Trophoblast cell (in vitro differentiated cells and primary cell): ENCODE measurements around the gene GPATCH11.

Experiments used
- DNase-seq, 2 donors: peaks; one replicate each; pipeline ENCODE4 v3.0.0-alpha.2; 2016
- H2AFZ ChIP-seq: 2 replicates; pipeline ENCODE4 v1.6.1; 2013; ENCODE audit warnings: low read length, moderate library complexity, mild to moderate bottlenecking; ENCODE audit not compliant: insufficient read depth, poor library complexity
- H2AK5ac ChIP-seq: 2 replicates; pipeline ENCODE4 v1.6.1; 2013; ENCODE audit warnings: mild to moderate bottlenecking, low read length
- H2BK120ac ChIP-seq: 2 replicates; pipeline ENCODE4 v1.6.1; 2013; ENCODE audit warnings: low read length, mild to moderate bottlenecking, moderate library complexity; ENCODE audit not compliant: insufficient read depth, poor library complexity
- H2BK12ac ChIP-seq: 2 replicates; pipeline ENCODE4 v1.6.1; 2013; ENCODE audit warnings: mild to moderate bottlenecking, low read length, moderate library complexity
- H2BK5ac ChIP-seq: 2 replicates; pipeline ENCODE4 v1.6.1; 2013; ENCODE audit warnings: low read length, low read depth, moderate library complexity, mild to moderate bottlenecking; ENCODE audit not compliant: poor library complexity
- H3K14ac ChIP-seq: 2 replicates; pipeline ENCODE4 v1.6.1; 2013; ENCODE audit warnings: mild to moderate bottlenecking, low read length
- H3K18ac ChIP-seq: 2 replicates; pipeline ENCODE4 v1.6.1; 2013; ENCODE audit warnings: mild to moderate bottlenecking, low read length
- H3K23ac ChIP-seq: 2 replicates; pipeline ENCODE4 v1.6.1; 2013; ENCODE audit warnings: low read length
- H3K27ac ChIP-seq: 2 replicates; pipeline ENCODE4 v1.5.1; 2013; ENCODE audit warnings: low read depth, mild to moderate bottlenecking, inconsistent platforms, low read length, moderate library complexity
- H3K27me3 ChIP-seq: 2 replicates; pipeline ENCODE4 v1.6.1; 2013; ENCODE audit warnings: inconsistent platforms, mild to moderate bottlenecking, low read length, moderate library complexity; ENCODE audit not compliant: insufficient read depth
- H3K36me3 ChIP-seq, 2 experiments: 1 replicate in 1 of 2; 2 replicates in 1 of 2; pipeline ENCODE4 v1.6.1; 2013; ENCODE audit warnings: low read length in 2 of 2, mild to moderate bottlenecking in 2 of 2, moderate library complexity in 1 of 2; ENCODE audit not compliant: insufficient read depth in 2 of 2, control insufficient read depth in 1 of 2
- H3K4ac ChIP-seq: 2 replicates; pipeline ENCODE4 v1.6.1; 2013; ENCODE audit warnings: low read depth, mild to moderate bottlenecking, low read length, moderate library complexity
- H3K4me1 ChIP-seq, 2 experiments: 1 replicate in 1 of 2; 2 replicates in 1 of 2; pipeline ENCODE4 v1.6.1; 2013; ENCODE audit warnings: low read length in 2 of 2, mild to moderate bottlenecking in 2 of 2, moderate library complexity in 1 of 2; ENCODE audit not compliant: insufficient read depth in 2 of 2, control insufficient read depth in 1 of 2
- H3K4me2 ChIP-seq: 2 replicates; pipeline ENCODE4 v1.6.1; 2013; ENCODE audit warnings: inconsistent platforms, mild to moderate bottlenecking, low read length, moderate library complexity
- H3K4me3 ChIP-seq: 2 replicates; pipeline ENCODE4 v1.5.1; 2013; ENCODE audit warnings: mild to moderate bottlenecking, low read depth, low read length, inconsistent platforms
- H3K79me1 ChIP-seq: one replicate; pipeline ENCODE4 v1.6.1; 2013; ENCODE audit warnings: low read length
- H3K79me2 ChIP-seq: 2 replicates; pipeline ENCODE4 v1.6.1; 2013; ENCODE audit warnings: low read length, mild to moderate bottlenecking; ENCODE audit not compliant: control insufficient read depth, insufficient read depth, poor library complexity
- H3K9ac ChIP-seq: 2 replicates; pipeline ENCODE4 v1.6.1; 2013; ENCODE audit warnings: mild to moderate bottlenecking, low read length
- H3K9me3 ChIP-seq: 2 replicates; pipeline ENCODE4 v1.6.1; 2013; ENCODE audit warnings: low read depth, mild to moderate bottlenecking, control low read depth, inconsistent platforms, low read length; ENCODE audit not compliant: insufficient read depth
- H4K12ac ChIP-seq: 2 replicates; pipeline ENCODE4 v1.6.1; 2013; ENCODE audit warnings: low read depth, mild to moderate bottlenecking, low read length, moderate library complexity
- H4K8ac ChIP-seq: 2 replicates; pipeline ENCODE4 v1.6.1; 2013; ENCODE audit warnings: low read depth, mild to moderate bottlenecking, low read length, moderate library complexity
- H4K91ac ChIP-seq: one replicate; pipeline ENCODE4 v1.6.1; 2013; ENCODE audit warnings: low read depth, mild to moderate bottlenecking, low read length, moderate library complexity
- WGBS: extraction: QIAGEN DNeasy Blood & Tissue Kit; methylation state at CpG from one replicate; pipeline ENCODE4 v1.1.7; 2013; ENCODE audit warnings: missing lambda C conversion rate; ENCODE audit not compliant: insufficient read length, insufficient coverage; ENCODE audit errors: extremely low coverage; 5-methylcytosine and 5-hydroxymethylcytosine counted together

GPATCH11 gene

GRCh38 chr2:37132914-37133313 lies 48.6 kb downstream of the GPATCH11 start:
- H2AK5ac ChIP-seq: no peak overlapping the region
- no peaks in the 10 kb centered on the region for H3K27me3 ChIP-seq
- no peak overlapping the region for H4K91ac ChIP-seq
- no peak overlapping the region for H2BK120ac ChIP-seq
- no peak overlapping the region for H3K9ac ChIP-seq
- H3K4ac ChIP-seq: no peak overlapping the region
- no peaks in the 10 kb centered on the region for H3K9me3 ChIP-seq
- H4K12ac ChIP-seq: no peak overlapping the region
- H3K27ac ChIP-seq: no peak overlapping the region
- peak; percentile 54 to 85 for DNase-seq
- H3K14ac ChIP-seq: no peak overlapping the region
- H3K23ac ChIP-seq: no peak overlapping the region
- no peak overlapping the region for H2AFZ ChIP-seq
- WGBS: no CpG with 5 or more reads among the region's 6 CpGs
- no peak overlapping the region for H3K18ac ChIP-seq
- H3K4me2 ChIP-seq: no peak overlapping the region
- H4K8ac ChIP-seq: no peak overlapping the region
- peaks cover 11 to 16% of the 10 kb centered on the region in 2 experiments for H3K36me3 ChIP-seq
- H2BK5ac ChIP-seq: no peak overlapping the region
- H3K79me1 ChIP-seq: no peaks in the 10 kb centered on the region
- H3K79me2 ChIP-seq: no peaks in the 10 kb centered on the region
- H2BK12ac ChIP-seq: no peak overlapping the region
- no peaks in the 10 kb centered on the region for H3K4me1 ChIP-seq
- H3K4me3 ChIP-seq: no peak overlapping the region

DNA sequence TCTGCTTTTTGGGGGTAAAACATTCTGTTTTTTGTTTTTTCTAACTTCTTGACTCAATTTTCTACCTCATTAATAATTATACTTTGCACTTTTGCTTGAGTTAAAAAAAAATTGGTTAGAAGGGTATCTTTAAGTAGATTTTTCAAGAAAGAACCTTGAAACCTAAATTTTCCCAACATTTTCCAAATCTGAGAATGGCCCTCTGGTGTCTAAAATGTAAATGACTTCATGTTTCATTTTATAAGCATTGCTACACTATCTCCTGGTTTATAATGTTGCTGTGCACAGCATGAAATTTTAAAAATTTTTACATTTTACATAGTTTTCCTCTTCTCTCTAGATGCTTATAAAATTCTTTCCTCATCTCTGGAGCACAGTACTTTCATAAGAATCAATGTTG lies 58.2 kb downstream of the GPATCH11 start:
- peaks cover 13 to 19% of the 10 kb centered on the region in 2 experiments for H3K36me3 ChIP-seq
- no peak overlapping the region for H3K4me2 ChIP-seq
- no peak overlapping the region for H4K12ac ChIP-seq
- no peaks in the 10 kb centered on the region for H3K79me2 ChIP-seq
- H3K23ac ChIP-seq: no peak overlapping the region
- H3K4me1 ChIP-seq: no peaks in the 10 kb centered on the region
- H2BK12ac ChIP-seq: no peak overlapping the region
- no peaks in the 10 kb centered on the region for H3K79me1 ChIP-seq
- H3K9me3 ChIP-seq: no peaks in the 10 kb centered on the region
- no peak overlapping the region for H2AK5ac ChIP-seq
- H3K14ac ChIP-seq: no peak overlapping the region
- no peak overlapping the region for H3K4ac ChIP-seq
- no peak overlapping the region for H4K91ac ChIP-seq
- H3K4me3 ChIP-seq: no peak overlapping the region
- no peaks in the 10 kb centered on the region for H3K27me3 ChIP-seq
- no peak overlapping the region for H3K27ac ChIP-seq
- H4K8ac ChIP-seq: no peak overlapping the region
- H2AFZ ChIP-seq: no peak overlapping the region
- DNase-seq: no peak
- no peak overlapping the region for H3K18ac ChIP-seq
- H3K9ac ChIP-seq: no peak overlapping the region
- H2BK5ac ChIP-seq: no peak overlapping the region
- H2BK120ac ChIP-seq: no peak overlapping the region

GRCh38 chr2:37143974-37144373 lies 59.7 kb downstream of the GPATCH11 start:
- no peak overlapping the region for H2BK5ac ChIP-seq
- no peak overlapping the region for H3K23ac ChIP-seq
- H2AK5ac ChIP-seq: no peak overlapping the region
- H2BK12ac ChIP-seq: no peak overlapping the region
- peaks cover 7 to 17% of the 10 kb centered on the region in 2 experiments for H3K36me3 ChIP-seq
- H3K18ac ChIP-seq: no peak overlapping the region
- no peak overlapping the region for H3K9ac ChIP-seq
- H3K79me1 ChIP-seq: no peaks in the 10 kb centered on the region
- no peaks in the 10 kb centered on the region for H3K27me3 ChIP-seq
- H2BK120ac ChIP-seq: no peak overlapping the region
- no peaks in the 10 kb centered on the region for H3K9me3 ChIP-seq
- H2AFZ ChIP-seq: no peak overlapping the region
- no peak overlapping the region for H3K14ac ChIP-seq
- no peak overlapping the region for H4K12ac ChIP-seq
- no peaks in the 10 kb centered on the region for H3K4me1 ChIP-seq
- peak in 1 of 2 donors; percentile 36 for DNase-seq
- H3K4me3 ChIP-seq: no peak overlapping the region
- H3K79me2 ChIP-seq: no peaks in the 10 kb centered on the region
- no CpG with 5 or more reads among the region's 1 CpG for WGBS
- no peak overlapping the region for H3K27ac ChIP-seq
- H4K91ac ChIP-seq: no peak overlapping the region
- no peak overlapping the region for H4K8ac ChIP-seq
- no peak overlapping the region for H3K4ac ChIP-seq
- no peak overlapping the region for H3K4me2 ChIP-seq

- Histone ChIP-seq H3K18ac (no peak overlapping the region), H3K4ac (no peak overlapping the region), H3K27ac (no peak overlapping the region), H3K27me3 (no peaks in the 10 kb centered on the region), H3K4me2 (no peak overlapping the region), H2AK5ac (no peak overlapping the region), H2AFZ (no peak overlapping the region), H3K9me3 (no peaks in the 10 kb centered on the region), H2BK5ac (no peak overlapping the region), H3K36me3 (peaks cover 4 to 15% of the 10 kb centered on the region in 2 experiments), H4K12ac (no peak overlapping the region), H2BK12ac (no peak overlapping the region), H3K14ac (no peak overlapping the region), H3K4me1 (no peaks in the 10 kb centered on the region), H3K4me3 (no peak overlapping the region), H3K79me2 (no peaks in the 10 kb centered on the region), H4K91ac (no peak overlapping the region), H3K9ac (no peak overlapping the region), H3K23ac (no peak overlapping the region), H2BK120ac (no peak overlapping the region), H3K79me1 (no peaks in the 10 kb centered on the region), H4K8ac (no peak overlapping the region)
- peak; percentile 66 to 93 for DNase-seq
- WGBS: no CpG with 5 or more reads among the region's 2 CpGs
Measured at GRCh38 chr2:37146062-37146461, 61.7 kb downstream of the GPATCH11 start.
